Erythroblast (primary cell): ENCODE measurements around the gene ALKBH6.

Experiments used
- GATA1 ChIP-seq: IDR thresholded peaks from 2 replicates; pipeline ENCODE4 v1.6.1; 2011; ENCODE audit warnings: low read depth, mild to moderate bottlenecking, control low read depth, low read length, moderate library complexity
- POLR2A ChIP-seq: IDR thresholded peaks from 2 replicates; pipeline ENCODE4 v1.6.1; 2011; ENCODE audit warnings: mild to moderate bottlenecking, low read length

DNA sequence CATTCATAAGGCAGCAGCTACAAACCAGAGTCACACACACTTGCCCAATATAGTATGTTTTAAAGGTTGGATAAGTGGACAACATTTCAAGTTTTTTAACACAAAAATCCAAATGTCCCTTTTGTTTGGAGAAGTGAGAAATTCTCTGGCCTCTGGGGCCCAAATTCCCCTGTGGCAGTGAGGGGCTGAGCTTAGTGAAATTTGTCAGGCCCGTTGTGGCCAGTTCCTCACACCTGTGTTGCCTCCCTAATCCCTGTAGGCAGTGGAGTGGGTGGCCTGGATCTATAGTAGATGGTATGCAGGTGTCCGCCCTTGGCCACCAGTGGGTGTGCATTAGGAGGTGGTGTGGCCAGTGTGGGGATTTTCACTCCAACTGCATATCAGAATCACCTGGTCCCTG is 47.4 kb upstream of the ALKBH6 start:
- no peak for TF ChIP-seq POLR2A
- no peak for TF ChIP-seq GATA1
